K562 (cell line): Measurements from ENCODE around the gene CCDC174. TPM values are rescaled to one million over a fixed set of nuclear protein-coding genes. Genes with fewer than 3 reads are reported as not detected.

Source experiments
- ATF3 ChIP-seq, 2 experiments: fragments of 450-650 bp in 1 of 2; sonication (generic) in 1 of 2; formaldehyde crosslinking in 1 of 2; IDR thresholded peaks in 1 of 2; conservative IDR thresholded peaks in 1 of 2; 2 replicates each; pipeline versions ENCODE4 v1.6.1 to v1.8.1; 2016 to 2023; ENCODE audit warnings: mild to moderate bottlenecking in 2 of 2, moderate library complexity in 2 of 2, inconsistent platforms in 1 of 2, missing genetic modification reagents in 1 of 2
- E4F1 ChIP-seq: fragments of 250-450 bp; sonication (Bioruptor Pico); IDR thresholded peaks from 2 replicates; pipeline ENCODE4 v1.5.0; 2021; ENCODE audit warnings: mild to moderate bottlenecking, borderline replicate concordance
- ELF1 ChIP-seq: fragments of 200-800 bp; sonication (Bioruptor generic); IDR thresholded peaks from 2 replicates; pipeline ENCODE4 v1.6.1; 2016; ENCODE audit warnings: missing genetic modification characterization, missing compliant biosample characterization
- EP400 ChIP-seq: fragments of 450-650 bp; IDR thresholded peaks from 2 replicates; pipeline ENCODE4 v1.6.1; 2017; ENCODE audit warnings: antibody characterized with exemption, mild to moderate bottlenecking, moderate library complexity
- FOS ChIP-seq: IDR thresholded peaks from 3 replicates; pipeline ENCODE4 v1.6.1; 2011; ENCODE audit not compliant: insufficient read length; ENCODE audit errors: extremely low read depth
- GATA2 ChIP-seq: sonication (generic); formaldehyde crosslinking; IDR thresholded peaks from 2 replicates; pipeline ENCODE4 v1.4.0; 2020; ENCODE audit warnings: mild to moderate bottlenecking, missing genetic modification reagents
- ID3 ChIP-seq, 2 experiments: fragments of 250-450 bp in 1 of 2; fragments of 450-650 bp in 1 of 2; sonication (Bioruptor Pico) in 1 of 2; IDR thresholded peaks; 2 replicates each; pipeline versions ENCODE4 v1.6.1 to v1.8.0; 2016 to 2021; ENCODE audit warnings: mild to moderate bottlenecking in 2 of 2, moderate library complexity in 2 of 2, missing compliant biosample characterization in 1 of 2, missing genetic modification characterization in 1 of 2
- KAT2B ChIP-seq: IDR thresholded peaks from one replicate; pipeline ENCODE4 v1.6.1; 2012; ENCODE audit warnings: low read depth, mild to moderate bottlenecking, control low read depth, inconsistent platforms, low read length, moderate library complexity
- MTA3 ChIP-seq: fragments of 450-650 bp; formaldehyde crosslinking; IDR thresholded peaks from 2 replicates; pipeline ENCODE4 v1.6.1; 2017; ENCODE audit warnings: mild to moderate bottlenecking, borderline replicate concordance
- NCOA4 ChIP-seq: fragments of 450-650 bp; IDR thresholded peaks from 2 replicates; pipeline ENCODE4 v1.6.1; 2018; ENCODE audit warnings: mild to moderate bottlenecking; ENCODE audit not compliant: partially characterized antibody
- OTX1 ChIP-seq: fragments of 450-650 bp; formaldehyde crosslinking; IDR thresholded peaks from 2 replicates; pipeline ENCODE4 v1.4.0; 2022; ENCODE audit warnings: mild to moderate bottlenecking
- PPARD ChIP-seq: fragments of 250-450 bp; sonication (Bioruptor Pico); IDR thresholded peaks from 2 replicates; pipeline ENCODE4 v1.8.0; 2022; ENCODE audit warnings: inconsistent platforms, mild to moderate bottlenecking, moderate library complexity
- SP1 ChIP-seq: sonication (generic); formaldehyde crosslinking; IDR thresholded peaks from 2 replicates; pipeline ENCODE4 v1.8.1; 2022; ENCODE audit warnings: mild to moderate bottlenecking, missing genetic modification reagents
- TFAP4 ChIP-seq: sonication (generic); formaldehyde crosslinking; IDR thresholded peaks from 2 replicates; pipeline ENCODE4 v1.8.0; 2022; ENCODE audit warnings: missing genetic modification reagents, mild to moderate bottlenecking, moderate library complexity, borderline replicate concordance
- ZBTB43 ChIP-seq: sonication (generic); formaldehyde crosslinking; IDR thresholded peaks from 2 replicates; pipeline ENCODE4 v1.8.0; 2023; ENCODE audit warnings: mild to moderate bottlenecking, missing genetic modification reagents
- ZBTB49 ChIP-seq: sonication (generic); formaldehyde crosslinking; IDR thresholded peaks from 2 replicates; pipeline ENCODE4 v1.8.0; 2022; ENCODE audit warnings: missing genetic modification reagents, mild to moderate bottlenecking, borderline replicate concordance
- ZNF3 ChIP-seq: fragments of 250-450 bp; sonication (Bioruptor Pico); IDR thresholded peaks from 2 replicates; pipeline ENCODE4 v1.5.0; 2021; ENCODE audit warnings: mild to moderate bottlenecking, moderate library complexity
- ZNF311 ChIP-seq: fragments of 250-450 bp; sonication (Bioruptor Pico); IDR thresholded peaks from 2 replicates; pipeline ENCODE4 v1.4.0; 2020; ENCODE audit warnings: mild to moderate bottlenecking, moderate library complexity
- ZNF586 ChIP-seq: fragments of 450-650 bp; formaldehyde crosslinking; conservative IDR thresholded peaks from 2 replicates; pipeline ENCODE4 v1.4.0; 2020; ENCODE audit warnings: mild to moderate bottlenecking, moderate library complexity
- ZNF695 ChIP-seq: fragments of 450-650 bp; formaldehyde crosslinking; IDR thresholded peaks from 2 replicates; pipeline ENCODE4 v1.4.0; 2020; ENCODE audit warnings: mild to moderate bottlenecking, moderate library complexity
- polyA plus RNA-seq, 8 experiments: library from polyadenylated mRNA; depleted of rRNA in 4 of 8; stranded (reverse) in 5 of 8; unstranded in 3 of 8; fragments of >200 nt; fragmentation: Nextera tagmentation in 2 of 8; fragmentation: Illumina TruSeq in 1 of 8; extraction: Ambion mirVana in 2 of 8; extraction: Trizol in 1 of 8; gene quantifications; 2 replicates each; pipeline versions ENCODE4 v1.2.1 to v1.2.3, GENCODE V29; 2011 to 2014; ENCODE audit warnings: inconsistent platforms in 1 of 8, missing spikeins in 1 of 8
- total RNA-seq, 7 experiments: library from RNA; depleted of rRNA in 6 of 7; stranded (reverse); fragments of >200 nt in 6 of 7; fragmentation: Illumina TruSeq in 2 of 7; extraction: Trizol in 2 of 7; gene quantifications; 2 replicates each; pipeline versions ENCODE4 v1.2.1 to v1.2.3, GENCODE V29; 2011 to 2021; ENCODE audit warnings: low replicate concordance in 1 of 7

Gene CCDC174
- total and polyA plus RNA-seq, 9 of the 15 experiments (the other 6 are each of a cell fraction or from before 2014, with no cell fraction given) = 7.4 to 41.0 (median 28.5) TPM

- TF ChIP-seq ATF3 (IDR thresholded peaks at IDR 0.05) (peak; percentile 83), ATF3 (CRISPR knock-in tag; conservative IDR thresholded peaks at IDR 0.05) (no peak), ELF1 (no peak), GATA2 (CRISPR knock-in tag) (no peak), KAT2B (no peak), OTX1 (no peak), NCOA4 (no peak), ZNF586 (CRISPR knock-in tag) (no peak), ZBTB49 (no peak), TFAP4 (CRISPR knock-in tag) (no peak), ID3 (CRISPR knock-in tag; IDR thresholded peaks at IDR 0.05) (no peak), ID3 (tag; IDR thresholded peaks at IDR 0.05) (no peak), SP1 (no peak), ZNF695 (CRISPR knock-in tag) (no peak), EP400 (0 out of 2 replicates have a peak, but pooled peaks have one; percentile 22), FOS (no peak), ZNF3 (CRISPR knock-in tag) (no peak), MTA3 (no peak), PPARD (CRISPR knock-in tag) (no peak), ZNF311 (CRISPR knock-in tag) (no peak), E4F1 (CRISPR knock-in tag) (no peak), ZBTB43 (CRISPR knock-in tag) (no peak)
Observed at GRCh38 chr3:14660942-14661341, 9.4 kb downstream of the CCDC174 start (continued).
